Measurements from ENCODE around the gene CHRNA3.
A peak's percentile ranks its signal among the peaks of the same experiment; 100 is the strongest.
"Not testable (repeated sequence)": the region's sequence is repeated elsewhere in the genome, so short reads cannot be mapped to it uniquely, and the experiment has no call there.

Gene CHRNA3

GRCh38 chr15:78618064-78618463, 2.7 kb downstream of the CHRNA3 start:
- Histone ChIP-seq H3K4me3 (ENCODE audit: low read depth, low read length) (peak overlapping the region; percentile 21; the same call in 1 of the 2 replicates), H3K4me1 (peaks cover 23% of the 10 kb centered on the region), H3K27me3 (no peaks in the 10 kb centered on the region), H3K36me3 (peaks cover 71% of the 10 kb centered on the region), H3K9me3 (no peaks in the 10 kb centered on the region; the same call in 1 of the 2 replicates)
- no peak for TF ChIP-seq CTCF (IDR thresholded peaks at IDR 0.05; ENCODE audit: low read depth, low read length)
- DNase-seq = no peak

DNA sequence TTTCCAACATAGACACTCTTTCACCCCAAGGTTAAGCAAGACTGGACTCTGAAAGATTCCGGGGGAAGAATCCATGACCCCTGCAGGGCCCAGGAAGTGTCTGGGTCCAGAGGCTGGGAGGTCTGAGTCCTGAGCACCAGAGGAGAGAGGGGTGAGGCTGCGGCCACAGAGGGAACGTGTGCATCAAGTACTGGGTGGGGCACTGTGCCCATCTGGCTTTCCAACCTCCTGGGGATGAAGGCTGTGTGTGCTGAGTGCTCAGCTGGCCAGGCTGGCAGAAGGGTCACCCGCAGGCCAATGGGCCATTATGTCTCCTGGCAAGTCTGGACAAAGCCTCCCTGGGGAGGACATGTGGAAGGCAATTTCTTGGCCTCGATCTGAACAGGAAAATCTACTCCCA, 3.3 kb downstream of the CHRNA3 start:
- peaks cover 23% of the 10 kb centered on the region for H3K4me1 ChIP-seq
- DNase-seq = peak; percentile 32
- H3K4me3 ChIP-seq (ENCODE audit: low read depth, low read length) = peak overlapping the region; percentile 7; the same call in 1 of the 2 replicates
- TF ChIP-seq CTCF (IDR thresholded peaks at IDR 0.05; ENCODE audit: low read depth, low read length) = no peak
- no peaks in the 10 kb centered on the region; the same call in 1 of the 2 replicates for H3K9me3 ChIP-seq
- no peaks in the 10 kb centered on the region for H3K27me3 ChIP-seq
- H3K36me3 ChIP-seq = peaks cover 74% of the 10 kb centered on the region

DNA sequence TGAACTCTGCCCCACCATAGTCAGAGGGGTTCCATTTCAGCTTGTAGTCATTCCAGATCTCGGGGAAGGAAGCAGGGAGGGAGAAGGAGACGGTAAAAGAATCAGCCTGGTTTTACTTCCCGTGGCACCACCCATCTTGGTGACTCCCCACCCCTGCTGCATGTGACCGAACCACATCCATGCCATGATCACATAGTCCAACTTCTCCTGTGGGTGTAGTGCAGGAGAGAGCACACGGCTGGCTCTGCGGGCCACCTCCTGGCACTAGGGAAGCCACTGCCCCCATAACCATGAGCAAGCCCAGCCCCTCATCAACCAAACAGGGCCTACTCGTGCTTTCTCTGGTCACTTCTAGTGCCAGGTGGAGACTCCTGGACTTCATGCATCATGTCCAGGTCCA, 3.7 kb downstream of the CHRNA3 start:
- Histone ChIP-seq H3K27me3 (no peaks in the 10 kb centered on the region), H3K36me3 (peaks cover 74% of the 10 kb centered on the region), H3K4me1 (peaks cover 23% of the 10 kb centered on the region), H3K9me3 (no peaks in the 10 kb centered on the region; the same call in 1 of the 2 replicates), H3K4me3 (ENCODE audit: low read depth, low read length) (peak overlapping the region; percentile 7; the same call in 1 of the 2 replicates)
- TF ChIP-seq CTCF (IDR thresholded peaks at IDR 0.05; ENCODE audit: low read depth, low read length) = no peak
- no peak for DNase-seq

- no peak for TF ChIP-seq CTCF (IDR thresholded peaks at IDR 0.05; ENCODE audit: low read depth, low read length)
- no peaks in the 10 kb centered on the region; the same call in 1 of the 2 replicates for H3K9me3 ChIP-seq
- H3K4me3 ChIP-seq (ENCODE audit: low read depth, low read length) = no peak overlapping the region
- peaks cover 78% of the 10 kb centered on the region for H3K36me3 ChIP-seq
- H3K4me1 ChIP-seq = peaks cover 23% of the 10 kb centered on the region
- H3K27me3 ChIP-seq = no peaks in the 10 kb centered on the region
- DNase-seq = no peak
Observed at GRCh38 chr15:78616506-78616905, 4.3 kb downstream of the CHRNA3 start.

- H3K27me3 ChIP-seq = no peaks in the 10 kb centered on the region
- DNase-seq = no peak
- H3K9me3 ChIP-seq = no peaks in the 10 kb centered on the region; the same call in 1 of the 2 replicates
- H3K4me3 ChIP-seq (ENCODE audit: low read depth, low read length) = no peak overlapping the region
- H3K36me3 ChIP-seq = peaks cover 78% of the 10 kb centered on the region
- no peak for TF ChIP-seq CTCF (IDR thresholded peaks at IDR 0.05; ENCODE audit: low read depth, low read length)
- peaks cover 23% of the 10 kb centered on the region for H3K4me1 ChIP-seq
Observed at GRCh38 chr15:78615151-78615589, 5.6 kb downstream of the CHRNA3 start.

- no peak overlapping the region for H3K4me3 ChIP-seq (ENCODE audit: low read depth, low read length)
- H3K36me3 ChIP-seq = peaks cover 78% of the 10 kb centered on the region
- no peaks in the 10 kb centered on the region; the same call in 1 of the 2 replicates for H3K9me3 ChIP-seq
- no peak for DNase-seq
- H3K27me3 ChIP-seq = no peaks in the 10 kb centered on the region
- TF ChIP-seq CTCF (IDR thresholded peaks at IDR 0.05; ENCODE audit: low read depth, low read length) = no peak
- H3K4me1 ChIP-seq = peaks cover 23% of the 10 kb centered on the region
Observed at GRCh38 chr15:78614021-78614420, 6.8 kb downstream of the CHRNA3 start.

DNA sequence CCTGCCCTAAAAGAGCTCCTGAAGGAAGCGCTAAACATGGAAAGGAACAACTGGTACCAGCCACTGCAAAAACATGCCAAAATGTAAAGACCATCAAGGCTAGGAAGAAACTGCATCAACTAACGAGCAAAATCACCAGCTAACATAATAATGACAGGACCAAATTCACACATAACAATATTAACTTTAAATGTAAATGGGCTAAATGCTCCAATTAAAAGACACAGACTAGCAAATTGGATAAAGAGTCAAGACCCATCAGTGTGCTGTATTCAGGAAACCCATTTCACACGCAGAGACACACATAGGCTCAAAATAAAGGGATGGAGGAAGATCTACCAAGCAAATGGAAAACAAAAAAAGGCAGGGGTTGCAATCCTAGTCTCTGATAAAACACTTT, 11.2 kb downstream of the CHRNA3 start:
- peaks cover 79% of the 10 kb centered on the region for H3K36me3 ChIP-seq
- H3K4me3 ChIP-seq (ENCODE audit: low read depth, low read length); H3K4me1 ChIP-seq; H3K9me3 ChIP-seq; H3K27me3 ChIP-seq; DNase-seq: not testable (repeated sequence)
